ENCODE data around the gene LGALS16. TPM values are rescaled to one million over a fixed set of nuclear protein-coding genes. Genes with fewer than 3 reads are reported as not detected.

LGALS16 gene
- total RNA-seq, 1 experiment from 2014 or later, result not detected

GRCh38 chr19:39607561-39607960 lies 48.2 kb upstream of the LGALS16 start:
- H3K4me2 ChIP-seq (ENCODE audit: low read length), result no peak overlapping the region
- no peaks in the 10 kb centered on the region for H3K9me2 ChIP-seq (ENCODE audit: insufficient read depth)
- DNase-seq (ENCODE audit: low read depth, low spot score) (no peak), ATAC-seq (no peak)
- H3K9ac ChIP-seq (ENCODE audit: low read length), result no peak overlapping the region
- no peaks in the 10 kb centered on the region for H3K4me1 ChIP-seq (ENCODE audit: control insufficient read depth in 1 of 2, insufficient read depth in 2 of 2, low read length in 2 of 2)
- no peaks in the 10 kb centered on the region for H4K20me1 ChIP-seq (ENCODE audit: insufficient read depth)
- BruUV-seq (replicated peaks), result no TSS peak
- H3K79me2 ChIP-seq (ENCODE audit: insufficient read depth, low read length), result no peaks in the 10 kb centered on the region
- H3K27ac ChIP-seq (ENCODE audit: low read depth, low read length), result no peak overlapping the region
- intact Hi-C loops (cut with micrococcal nuclease), result no loop called here
- no peaks in the 10 kb centered on the region for H3K36me3 ChIP-seq (ENCODE audit: control insufficient read depth in 1 of 2, insufficient read depth in 2 of 2, low read length in 2 of 2)
- H2AFZ ChIP-seq (ENCODE audit: low read depth, low read length, poor library complexity, severe bottlenecking), result no peak overlapping the region
- no peaks in the 10 kb centered on the region for H3K9me3 ChIP-seq (ENCODE audit: control insufficient read depth in 1 of 2, insufficient read depth in 1 of 2, low read depth in 1 of 2, low read length in 2 of 2)
- TF ChIP-seq ZFX (IDR thresholded peaks at IDR 0.05) (no peak), EZH2phosphoT487 (IDR thresholded peaks at IDR 0.05; ENCODE audit: borderline replicate concordance) (no peak), FOSL1 (IDR thresholded peaks at IDR 0.05; ENCODE audit: low read depth) (no peak), POLR2AphosphoS5 (IDR thresholded peaks at IDR 0.05; ENCODE audit: low read depth, low read length) (no peak), CEBPB (IDR thresholded peaks at IDR 0.05; ENCODE audit: low read depth) (no peak), SIN3A (IDR thresholded peaks at IDR 0.05; ENCODE audit: low read depth) (no peak), CBX3 (IDR thresholded peaks at IDR 0.05; ENCODE audit: low read depth) (no peak), MAX (IDR thresholded peaks at IDR 0.05) (no peak), YY1 (IDR thresholded peaks at IDR 0.05; ENCODE audit: extremely low read depth, insufficient replicate concordance, low read depth, low read length) (no peak), JUND (IDR thresholded peaks at IDR 0.05) (no peak), EZH2 (IDR thresholded peaks at IDR 0.05) (no peak), SRF (IDR thresholded peaks at IDR 0.05; ENCODE audit: low read depth) (no peak), TCF7L2 (IDR thresholded peaks at IDR 0.05; ENCODE audit: borderline replicate concordance, extremely low read depth, insufficient read depth, insufficient read length) (no peak), ATF3 (IDR thresholded peaks at IDR 0.05) (no peak)
- POLR2A ChIA-PET, result no interaction called here
- peaks cover 74% of the 10 kb centered on the region for H3K27me3 ChIP-seq (ENCODE audit: insufficient read depth, low read length)
- CTCF ChIA-PET, result no interaction called here
- H3K4me3 ChIP-seq (replicated peaks in 1 of 2; ENCODE audit: low read depth in 1 of 2, low read length in 2 of 2), result no peak overlapping the region
- RAD21 ChIA-PET (ENCODE audit: low non-redundant PET in 1 of 2, low total read pairs in 2 of 2, uncharacterized antibody in 2 of 2, unreplicated experiment in 2 of 2), result no interaction called here

Measured in HCT116 (cell line).